HepG2 (cell line): ENCODE results near the gene CLEC11A. TPM values are rescaled to one million over a fixed set of nuclear protein-coding genes. Genes with fewer than 3 reads are reported as not detected.

Experiments
- ATAC-seq: fragments of 200-7000 bp; cut with Tn5 transposase; 3 replicates; pipeline ENCODE4 v1.9.1; 2020; ENCODE audit warnings: mild to moderate bottlenecking, moderate library complexity
- BruUV-seq: library from RNA; stranded (reverse); fragments of 400-500 nt; replicated peaks from 2 replicates; lab custom pipeline; 2021; lab: Mats Ljungman, UMichigan
- CTCF ChIA-PET: fragments of 300-600 bp; formaldehyde crosslinking; extraction: SDS; loops from one replicate; lab custom pipeline; 2021; ENCODE audit warnings: low total read pairs, inconsistent platforms, low intra/inter-chr PET ratio; lab: Yijun Ruan, JAX
- POLR2A ChIA-PET: fragments of 350-600 bp; sonication (Branson Sonifier 250); formaldehyde crosslinking; loops from one replicate; lab custom pipeline; 2020; ENCODE audit warnings: antibody characterized with exemption, inconsistent platforms; lab: Yijun Ruan, JAX
- DNase-seq: peaks from one replicate; pipeline ENCODE4 v3.0.0-alpha.2; 2015; ENCODE audit warnings: low spot score
- FAIRE-seq: peaks from 3 replicates; lab custom pipeline; 2011; peaks lifted over from hg19 to GRCh38; lab: Jason Lieb, UNC
- H2AFZ ChIP-seq: one replicate; pipeline ENCODE4 v1.6.1; 2011; ENCODE audit warnings: low read length, inconsistent platforms
- H3K27ac ChIP-seq: fragments of 300-600 bp; 3 replicates; pipeline ENCODE4 v1.8.0; 2011; ENCODE audit warnings: mixed run types, mild to moderate bottlenecking, mixed read lengths, low read length, inconsistent platforms; ENCODE audit not compliant: insufficient read depth; ENCODE audit errors: extremely low read length
- H3K27me3 ChIP-seq, 2 experiments: fragments of 200-600 bp in 1 of 2; 2 replicates in 1 of 2; 3 replicates in 1 of 2; pipeline versions ENCODE4 v1.6.0 to v1.8.0; 2011; ENCODE audit warnings: low read length in 2 of 2, mild to moderate bottlenecking in 2 of 2, moderate library complexity in 2 of 2, inconsistent platforms in 1 of 2; ENCODE audit not compliant: insufficient read depth in 2 of 2, control insufficient read depth in 1 of 2
- H3K36me3 ChIP-seq, 2 experiments: fragments of 200-600 bp in 1 of 2; replicated peaks in 1 of 2; 2 replicates in 1 of 2; 3 replicates in 1 of 2; pipeline versions ENCODE4 v1.5.1 to v1.8.0; 2011; ENCODE audit warnings: low read length in 2 of 2, inconsistent platforms in 1 of 2; ENCODE audit not compliant: insufficient read depth in 2 of 2, control insufficient read depth in 1 of 2
- H3K4me1 ChIP-seq: 2 replicates; pipeline ENCODE4 v1.5.1; 2012; ENCODE audit warnings: low read length, inconsistent platforms; ENCODE audit not compliant: insufficient read depth
- H3K4me2 ChIP-seq: 2 replicates; pipeline ENCODE4 v1.6.0; 2011; ENCODE audit warnings: low read depth, low read length, inconsistent platforms
- H3K4me3 ChIP-seq, 3 experiments: fragments of 200-600 bp in 1 of 3; sonication (generic), shearing (Covaris generic) in 1 of 3; replicated peaks in 1 of 3; 2 replicates each; pipeline ENCODE4 v1.5.1; 2011 to 2016; ENCODE audit warnings: low read length in 3 of 3, inconsistent platforms in 2 of 3, low read depth in 2 of 3, mild to moderate bottlenecking in 2 of 3, control low read depth in 1 of 3, mixed read lengths in 1 of 3; ENCODE audit not compliant: insufficient read depth in 1 of 3
- H3K79me2 ChIP-seq: one replicate; pipeline ENCODE4 v1.6.1; 2011; ENCODE audit warnings: low read length, inconsistent platforms; ENCODE audit not compliant: insufficient read depth
- H3K9ac ChIP-seq: 2 replicates; pipeline ENCODE4 v1.6.0; 2011; ENCODE audit warnings: mild to moderate bottlenecking, low read depth, low read length, inconsistent platforms; ENCODE audit not compliant: insufficient read depth
- H3K9me3 ChIP-seq: 2 replicates; pipeline ENCODE4 v1.5.1; 2012; ENCODE audit warnings: mild to moderate bottlenecking, low read length
- H4K20me1 ChIP-seq: 2 replicates; pipeline ENCODE4 v1.6.0; 2011; ENCODE audit warnings: inconsistent platforms, mild to moderate bottlenecking, low read length, moderate library complexity; ENCODE audit not compliant: insufficient read depth
- ATF1 ChIP-seq: IDR thresholded peaks from 2 replicates; pipeline ENCODE4 v1.6.1; 2016; ENCODE audit warnings: mild to moderate bottlenecking, control low read depth
- CREM ChIP-seq, 2 experiments: sonication (generic) in 1 of 2; formaldehyde crosslinking in 1 of 2; IDR thresholded peaks; 2 replicates each; pipeline versions ENCODE4 v1.4.0 to v1.6.1; 2016 to 2020; ENCODE audit warnings: antibody characterized with exemption in 1 of 2, mild to moderate bottlenecking in 1 of 2, missing genetic modification reagents in 1 of 2
- FOXM1 ChIP-seq: sonication (generic); formaldehyde crosslinking; IDR thresholded peaks from 2 replicates; pipeline ENCODE4 v1.5.0; 2020; ENCODE audit warnings: missing genetic modification reagents
- MAX ChIP-seq: IDR thresholded peaks from 2 replicates; pipeline ENCODE4 v1.6.1; 2012; ENCODE audit warnings: inconsistent platforms
- NCOA1 ChIP-seq: sonication (generic); formaldehyde crosslinking; IDR thresholded peaks from 2 replicates; pipeline ENCODE4 v1.9.0; 2021; ENCODE audit warnings: missing genetic modification reagents
- RFXANK ChIP-seq: IDR thresholded peaks from 2 replicates; pipeline ENCODE4 v1.6.1; 2016
- RFXAP ChIP-seq: sonication (generic); formaldehyde crosslinking; IDR thresholded peaks from 2 replicates; pipeline ENCODE4 v1.4.0; 2020; ENCODE audit warnings: missing genetic modification reagents, borderline replicate concordance
- SKI ChIP-seq: fragments of 450-650 bp; IDR thresholded peaks from one replicate; pipeline ENCODE4 v1.6.1; 2018; ENCODE audit warnings: mild to moderate bottlenecking; ENCODE audit not compliant: partially characterized antibody
- ZBTB49 ChIP-seq: sonication (generic); formaldehyde crosslinking; IDR thresholded peaks from 2 replicates; pipeline ENCODE4 v1.4.0; 2020; ENCODE audit warnings: missing genetic modification reagents, borderline replicate concordance
- WGBS: methylation state at CpG from one replicate; pipeline ENCODE4 v1.1.6; 2017; ENCODE audit warnings: low lambda C conversion rate; 5-methylcytosine and 5-hydroxymethylcytosine counted together
- in situ Hi-C: cut with HindIII; loops from 2 replicates; pipeline ENCODE4 v1.10.0; 2017; ENCODE audit warnings: low pct_unique_long_range_greater_than_20kb; ENCODE audit not compliant: extremely low pct_ligation_motif_present
- intact Hi-C: fragments of 100-400 bp; cut with micrococcal nuclease; formaldehyde crosslinking; loops from one replicate; pipeline ENCODE4 v1.10.0; 2022; ENCODE audit not compliant: unreplicated experiment
- polyA plus RNA-seq, 8 experiments: library from polyadenylated mRNA; depleted of rRNA in 3 of 8; stranded (reverse) in 7 of 8; unstranded in 1 of 8; fragments of >200 nt; fragmentation: Illumina TruSeq in 4 of 8; extraction: Trizol in 4 of 8; gene quantifications; 2 replicates each; pipeline versions ENCODE4 v1.2.1 to v1.2.3, GENCODE V29; 2011 to 2016; ENCODE audit warnings: low read depth in 4 of 8, missing spikeins in 1 of 8, mixed read lengths in 1 of 8; ENCODE audit not compliant: insufficient read depth in 1 of 8
- total RNA-seq, 5 experiments: library from RNA; depleted of rRNA; stranded (reverse); fragments of >200 nt; fragmentation: Illumina TruSeq; extraction: Trizol; gene quantifications; 2 replicates each; pipeline ENCODE4 v1.2.3, GENCODE V29; 2016; ENCODE audit warnings: low read depth in 1 of 5

Gene CLEC11A
- total and polyA plus RNA-seq, 2 of the 13 experiments (the other 11 are each of a cell fraction or from before 2014, with no cell fraction given), result not detected

GRCh38 chr19:50679177-50680125, 43.7 kb upstream of the CLEC11A start (continued):
- TF ChIP-seq ZBTB49 (CRISPR knock-in tag) (no peak), CREM (IDR thresholded peaks at IDR 0.05) (peak; percentile 92), CREM (CRISPR knock-in tag; IDR thresholded peaks at IDR 0.05) (no peak), RFXANK (CRISPR knock-in tag) (peak; percentile 100), RFXAP (CRISPR knock-in tag) (peak; percentile 100), ATF1 (CRISPR knock-in tag) (peak; percentile 93), FOXM1 (CRISPR knock-in tag) (no peak), MAX (peak; percentile 64), NCOA1 (CRISPR knock-in tag) (no peak)

GRCh38 chr19:50686310-50687032, 36.7 kb upstream of the CLEC11A start:
- H3K9ac ChIP-seq, result no peak overlapping the region
- no peaks in the 10 kb centered on the region for H3K36me3 ChIP-seq
- H3K4me3 ChIP-seq, result no peak overlapping the region
- intact Hi-C loops (no loop called here), in situ Hi-C loops (no loop called here)
- no peak overlapping the region for H3K27ac ChIP-seq
- DNase-seq, result no peak
- H3K4me2 ChIP-seq, result no peak overlapping the region
- peaks cover 3 to 27% of the 10 kb centered on the region in 2 experiments; a peak in 3 of 5 replicates for H3K27me3 ChIP-seq
- no peaks in the 10 kb centered on the region for H3K4me1 ChIP-seq
- BruUV-seq, result no TSS peak
- POLR2A ChIA-PET, result no interaction called here
- FAIRE-seq, result no peak
- TF ChIP-seq SKI, result no peak
- H4K20me1 ChIP-seq, result no peaks in the 10 kb centered on the region
- no peaks in the 10 kb centered on the region for H3K79me2 ChIP-seq
- no peaks in the 10 kb centered on the region for H3K9me3 ChIP-seq
- no peak overlapping the region for H2AFZ ChIP-seq
- no peak for ATAC-seq
- 8% methylated on average over 16 of the region's 50 CpGs for WGBS
- CTCF ChIA-PET, result no interaction called here
